HAP-1 (cell line): Measurements from ENCODE around the gene PRPH.
A peak's percentile ranks its signal among the peaks of the same experiment; 100 is the strongest.

Experiments used
- DNase-seq, 2 experiments: peaks; one replicate each; pipeline ENCODE4 v3.0.0-alpha.2; 2016 to 2020; ENCODE audit warnings: low spot score in 2 of 2
- H3K27me3 ChIP-seq: fragments of 250-450 bp; sonication (Bioruptor Pico); 2 replicates; pipeline ENCODE4 v1.5.1; 2020; ENCODE audit warnings: low read depth, mild to moderate bottlenecking, moderate library complexity
- H3K36me3 ChIP-seq: fragments of 250-450 bp; sonication (Bioruptor Pico); replicated peaks from 2 replicates; pipeline ENCODE4 v1.5.1; 2020; ENCODE audit warnings: mild to moderate bottlenecking
- H3K4me1 ChIP-seq: fragments of 250-450 bp; sonication (Bioruptor Pico); 2 replicates; pipeline ENCODE4 v1.5.1; 2020; ENCODE audit warnings: mild to moderate bottlenecking
- H3K4me3 ChIP-seq: fragments of 250-450 bp; sonication (Bioruptor Pico); 2 replicates; pipeline ENCODE4 v1.5.1; 2020; ENCODE audit warnings: mild to moderate bottlenecking, moderate library complexity
- H3K9me3 ChIP-seq: fragments of 250-450 bp; sonication (Bioruptor Pico); 2 replicates; pipeline ENCODE4 v1.5.1; 2020; ENCODE audit warnings: mild to moderate bottlenecking, moderate library complexity
- in situ Hi-C: fragments of 300-500 bp; cut with MboI; formaldehyde crosslinking; loops from 3 replicates; pipeline ENCODE4 v1.14.3; 2020; ENCODE audit warnings: low sequenced_read_pairs, inconsistent platforms, mixed read lengths

PRPH gene

GRCh38 chr12:49283541-49284429 is 11.2 kb upstream of the PRPH start:
- in situ Hi-C loops = no loop called here
- no peak overlapping the region for H3K4me3 ChIP-seq
- DNase-seq = no peak
- H3K9me3 ChIP-seq = no peaks in the 10 kb centered on the region
- no peaks in the 10 kb centered on the region for H3K36me3 ChIP-seq
- H3K4me1 ChIP-seq = peaks cover 14% of the 10 kb centered on the region
- H3K27me3 ChIP-seq = no peaks in the 10 kb centered on the region

- no peaks in the 10 kb centered on the region for H3K9me3 ChIP-seq
- H3K27me3 ChIP-seq = no peaks in the 10 kb centered on the region
- no peak for DNase-seq
- peaks cover 11% of the 10 kb centered on the region for H3K4me1 ChIP-seq
- H3K36me3 ChIP-seq = no peaks in the 10 kb centered on the region
- no peak overlapping the region for H3K4me3 ChIP-seq
- in situ Hi-C loops = loop anchor here (5.0 kb wide), 1 partner anchor 58 kb away; no protein-coding TSS in a partner anchor
Observed at GRCh38 chr12:49284672-49285071, 10.3 kb upstream of the PRPH start.

- no peaks in the 10 kb centered on the region for H3K9me3 ChIP-seq
- in situ Hi-C loops = loop anchor here (5.0 kb wide), 1 partner anchor 54 kb away; no protein-coding TSS in a partner anchor
- H3K4me1 ChIP-seq = no peaks in the 10 kb centered on the region
- DNase-seq = peak in 1 of 2 experiments; percentile 5
- no peaks in the 10 kb centered on the region for H3K36me3 ChIP-seq
- no peaks in the 10 kb centered on the region for H3K27me3 ChIP-seq
- H3K4me3 ChIP-seq = no peak overlapping the region
Observed at GRCh38 chr12:49287876-49288275, 7.1 kb upstream of the PRPH start.

- no peak overlapping the region for H3K4me3 ChIP-seq
- peak; percentile 43 to 77 for DNase-seq
- H3K27me3 ChIP-seq = no peaks in the 10 kb centered on the region
- peaks cover under 1% of the 10 kb centered on the region; the same call in 1 of the 2 replicates for H3K4me1 ChIP-seq
- no peaks in the 10 kb centered on the region for H3K36me3 ChIP-seq
- in situ Hi-C loops = loop anchor here (5.0 kb wide), 1 partner anchor 54 kb away; no protein-coding TSS in a partner anchor
- no peaks in the 10 kb centered on the region for H3K9me3 ChIP-seq
Observed at GRCh38 chr12:49288412-49288853, 6.5 kb upstream of the PRPH start.

- H3K9me3 ChIP-seq = no peaks in the 10 kb centered on the region
- in situ Hi-C loops = loop anchor here (5.0 kb wide), 1 partner anchor 53 kb away; no protein-coding TSS in a partner anchor
- H3K4me3 ChIP-seq = no peak overlapping the region
- no peaks in the 10 kb centered on the region for H3K27me3 ChIP-seq
- peak in 1 of 2 experiments; percentile 3 for DNase-seq
- H3K4me1 ChIP-seq = peaks cover 3% of the 10 kb centered on the region; the same call in 1 of the 2 replicates
- no peaks in the 10 kb centered on the region for H3K36me3 ChIP-seq
Observed at GRCh38 chr12:49288922-49289555, 5.9 kb upstream of the PRPH start.

- Histone ChIP-seq H3K27me3 (no peaks in the 10 kb centered on the region), H3K4me3 (no peak overlapping the region), H3K4me1 (peaks cover 14% of the 10 kb centered on the region), H3K36me3 (no peaks in the 10 kb centered on the region), H3K9me3 (no peaks in the 10 kb centered on the region; the same call in 1 of the 2 replicates)
- no peak for DNase-seq
- in situ Hi-C loops = no loop called here
Observed at GRCh38 chr12:49292729-49293055, 2.3 kb upstream of the PRPH start.

GRCh38 chr12:49293056-49293956 is 1.6 kb upstream of the PRPH start:
- Histone ChIP-seq H3K27me3 (no peaks in the 10 kb centered on the region), H3K9me3 (no peaks in the 10 kb centered on the region; the same call in 1 of the 2 replicates), H3K36me3 (no peaks in the 10 kb centered on the region), H3K4me1 (peaks cover 17% of the 10 kb centered on the region), H3K4me3 (no peak overlapping the region)
- in situ Hi-C loops = no loop called here
- peak in 1 of 2 experiments; percentile 30 for DNase-seq

- DNase-seq = peak in 1 of 2 experiments; percentile 58
- Histone ChIP-seq H3K4me3 (no peak overlapping the region), H3K9me3 (no peaks in the 10 kb centered on the region; the same call in 1 of the 2 replicates), H3K36me3 (no peaks in the 10 kb centered on the region), H3K4me1 (peaks cover 17% of the 10 kb centered on the region), H3K27me3 (no peaks in the 10 kb centered on the region)
- in situ Hi-C loops = no loop called here
Observed at GRCh38 chr12:49294086-49294803, 702 bp upstream of the PRPH start.

GRCh38 chr12:49294804-49295081 is 204 bp upstream of the PRPH start:
- Histone ChIP-seq H3K9me3 (no peaks in the 10 kb centered on the region; the same call in 1 of the 2 replicates), H3K27me3 (no peaks in the 10 kb centered on the region), H3K36me3 (no peaks in the 10 kb centered on the region), H3K4me3 (no peak overlapping the region), H3K4me1 (peaks cover 17% of the 10 kb centered on the region)
- no peak for DNase-seq
- in situ Hi-C loops = no loop called here

- Histone ChIP-seq H3K27me3 (no peaks in the 10 kb centered on the region), H3K4me1 (peaks cover 17% of the 10 kb centered on the region), H3K36me3 (no peaks in the 10 kb centered on the region), H3K9me3 (no peaks in the 10 kb centered on the region; the same call in 1 of the 2 replicates), H3K4me3 (peak overlapping the region; percentile 40)
- in situ Hi-C loops = no loop called here
- peak in 1 of 2 experiments; percentile 70 for DNase-seq
Observed at GRCh38 chr12:49296034-49296835, 1.3 kb downstream of the PRPH start.

GRCh38 chr12:49296836-49297694 is 2.1 kb downstream of the PRPH start:
- H3K4me3 ChIP-seq = peak overlapping the region; percentile 40
- peaks cover 17% of the 10 kb centered on the region for H3K4me1 ChIP-seq
- in situ Hi-C loops = no loop called here
- no peaks in the 10 kb centered on the region for H3K36me3 ChIP-seq
- no peaks in the 10 kb centered on the region for H3K27me3 ChIP-seq
- no peaks in the 10 kb centered on the region; the same call in 1 of the 2 replicates for H3K9me3 ChIP-seq
- peak; percentile 80 to 92 for DNase-seq
